Activated CD4-positive, alpha-beta T cell treated with anti-CD3 and anti-CD28 coated beads, Interleukin-2, Interleukin-6, amounts not matched to agents 100 ng/mL and 50 ng/mL, durations not matched to agents 16 hours and 8 hours (primary cell): ENCODE measurements around the gene ANKLE2.
"Not testable (repeated sequence)": the region's sequence is repeated elsewhere in the genome, so short reads cannot be mapped to it uniquely, and the experiment has no call there.

Source experiments
- DNase-seq: peaks from one replicate; pipeline ENCODE4 v3.0.0-alpha.2; 2020

Gene ANKLE2

GRCh38 chr12:132718644-132719043, 43.0 kb downstream of the ANKLE2 start:
- DNase-seq = no peak

- DNase-seq = no peak
Observed at GRCh38 chr12:132717531-132718387, 43.9 kb downstream of the ANKLE2 start.

- no peak for DNase-seq
Observed at GRCh38 chr12:132717011-132717410, 44.6 kb downstream of the ANKLE2 start.

GRCh38 chr12:132716356-132716755, 45.3 kb downstream of the ANKLE2 start:
- no peak for DNase-seq

- DNase-seq = no peak
Observed at GRCh38 chr12:132715874-132716273, 45.8 kb downstream of the ANKLE2 start.

- no peak for DNase-seq
Observed at GRCh38 chr12:132713123-132713522, 48.5 kb downstream of the ANKLE2 start.

GRCh38 chr12:132711080-132711843, 50.4 kb downstream of the ANKLE2 start:
- peak; percentile 37 for DNase-seq

- DNase-seq = peak; percentile 94
Observed at GRCh38 chr12:132710405-132711079, 51.1 kb downstream of the ANKLE2 start, which contains the start of gene PGAM5. TSS of gene PGAM5 (plus strand) at chr12:132710842. CDS start at chr12:132710877, 35 bp downstream.

- no peak for DNase-seq
Observed at GRCh38 chr12:132710043-132710404, 51.6 kb downstream of the ANKLE2 start.

- DNase-seq = no peak
Observed at GRCh38 chr12:132708150-132708549, 53.5 kb downstream of the ANKLE2 start.

GRCh38 chr12:132707241-132707640, 54.4 kb downstream of the ANKLE2 start:
- no peak for DNase-seq

GRCh38 chr12:132703641-132704040, 58.0 kb downstream of the ANKLE2 start:
- DNase-seq = no peak

GRCh38 chr12:132702640-132703039, 59.0 kb downstream of the ANKLE2 start:
- no peak for DNase-seq

GRCh38 chr12:132700212-132700822, 61.3 kb downstream of the ANKLE2 start:
- DNase-seq = no peak

GRCh38 chr12:132698341-132698740, 63.3 kb downstream of the ANKLE2 start:
- no peak for DNase-seq

- DNase-seq = no peak
Observed at GRCh38 chr12:132695431-132695830, 66.2 kb downstream of the ANKLE2 start.

- not testable (repeated sequence) for DNase-seq
Observed at GRCh38 chr12:132694888-132695287, 66.7 kb downstream of the ANKLE2 start.

- not testable (repeated sequence) for DNase-seq
Observed at GRCh38 chr12:132692030-132692429, 69.6 kb downstream of the ANKLE2 start.

- no peak for DNase-seq
Observed at GRCh38 chr12:132690112-132690511, 71.5 kb downstream of the ANKLE2 start.

- no peak for DNase-seq
Observed at GRCh38 chr12:132689227-132689626, 72.4 kb downstream of the ANKLE2 start.

- peak; percentile 98 for DNase-seq
Observed at GRCh38 chr12:132687211-132688164, 74.1 kb downstream of the ANKLE2 start, which contains the start of the genes POLE and PXMP2. TSS of gene POLE (minus strand) at chr12:132687342. CDS start at chr12:132687315, 27 bp downstream. TSS of gene PXMP2 (plus strand) at chr12:132687587. CDS start at chr12:132687671, 84 bp downstream.
